Loucy (cell line): Measurements from ENCODE around the gene C9orf72.

Experiments used
- CTCF ChIP-seq: fragments of 200-600 bp; sonication (generic); conservative IDR thresholded peaks from 2 replicates; pipeline ENCODE4 v1.5.1; 2014; ENCODE audit warnings: mild to moderate bottlenecking, antibody characterized with exemption, low read length
- EZH2phosphoT487 ChIP-seq: fragments of 200-600 bp; IDR thresholded peaks from 2 replicates; pipeline ENCODE4 v1.6.1; 2018; ENCODE audit warnings: antibody characterized with exemption, mild to moderate bottlenecking, moderate library complexity, borderline replicate concordance

- TF ChIP-seq CTCF (no peak), EZH2phosphoT487 (no peak)
These were observed 26.6 kb upstream of the C9orf72 start for GRCh38 chr9:27599870-27600238.
